DOHH2 (cell line): Measurements from ENCODE around the gene SNCG.

Source experiments
- H3F3A ChIP-seq: fragments of 200-600 bp; sonication (generic), shearing (Covaris generic); 2 replicates; pipeline ENCODE4 v1.6.0; 2016; ENCODE audit warnings: antibody characterized with exemption, mild to moderate bottlenecking; ENCODE audit not compliant: control insufficient read depth, insufficient read depth
- H3K27ac ChIP-seq: fragments of 200-600 bp; sonication (generic); 2 replicates; pipeline ENCODE4 v1.5.1; 2014; ENCODE audit warnings: low read depth, mild to moderate bottlenecking, low read length, moderate library complexity
- H3K27me3 ChIP-seq: fragments of 200-600 bp; sonication (generic); 2 replicates; pipeline ENCODE4 v1.6.1; 2014; ENCODE audit warnings: mild to moderate bottlenecking, low read length, mixed read lengths; ENCODE audit not compliant: control insufficient read depth
- H3K36me3 ChIP-seq: fragments of 200-600 bp; sonication (generic); 2 replicates; pipeline ENCODE4 v1.6.1; 2014; ENCODE audit warnings: mild to moderate bottlenecking, low read length, moderate library complexity, mixed read lengths; ENCODE audit not compliant: control insufficient read depth
- H3K4me1 ChIP-seq: fragments of 200-600 bp; sonication (generic); 2 replicates; pipeline ENCODE4 v1.6.1; 2014; ENCODE audit warnings: mild to moderate bottlenecking, low read length, mixed read lengths; ENCODE audit not compliant: control insufficient read depth
- H3K4me2 ChIP-seq: fragments of 200-600 bp; sonication (generic); 2 replicates; pipeline ENCODE4 v1.6.0; 2014; ENCODE audit warnings: mild to moderate bottlenecking, low read length, moderate library complexity
- H3K4me3 ChIP-seq: fragments of 200-600 bp; sonication (generic); 2 replicates; pipeline ENCODE4 v1.5.1; 2014; ENCODE audit warnings: mild to moderate bottlenecking, low read length, mixed read lengths
- H3K79me2 ChIP-seq: fragments of 200-600 bp; sonication (generic); 2 replicates; pipeline ENCODE4 v1.6.1; 2014; ENCODE audit warnings: mild to moderate bottlenecking, low read length, mixed read lengths; ENCODE audit not compliant: control insufficient read depth
- H3K9me2 ChIP-seq: fragments of 200-600 bp; sonication (generic); replicated peaks from 2 replicates; pipeline ENCODE4 v1.6.1; 2014; ENCODE audit warnings: mild to moderate bottlenecking, low read length, mixed read lengths; ENCODE audit not compliant: control insufficient read depth
- H3K9me3 ChIP-seq: fragments of 200-600 bp; sonication (generic); 2 replicates; pipeline ENCODE4 v1.6.1; 2014; ENCODE audit warnings: antibody characterized with exemption, low read length, mixed read lengths; ENCODE audit not compliant: control insufficient read depth, insufficient read depth
- H4K20me1 ChIP-seq: fragments of 200-600 bp; sonication (generic); 2 replicates; pipeline ENCODE4 v1.6.0; 2014; ENCODE audit warnings: low read depth, mild to moderate bottlenecking, antibody characterized with exemption, low read length, moderate library complexity; ENCODE audit not compliant: control insufficient read depth, insufficient read depth
- EZH2phosphoT487 ChIP-seq: fragments of 200-600 bp; sonication (generic); IDR thresholded peaks from 2 replicates; pipeline ENCODE4 v1.6.1; 2017; ENCODE audit warnings: borderline replicate concordance, mild to moderate bottlenecking, antibody characterized with exemption, low read length, moderate library complexity, mixed read lengths
- TF ChIP-seq, protein P1 (sequence below): fragments of 200-600 bp; sonication (generic); IDR thresholded peaks from one replicate; pipeline ENCODE4 v1.5.1; 2014; ENCODE audit warnings: antibody characterized with exemption, mild to moderate bottlenecking, low read depth, low read length; ENCODE audit not compliant: poor library complexity, severe bottlenecking

SNCG gene

GRCh38 chr10:86958116-86958900 lies at the start of gene SNCG:
SNCG (plus strand) TSS chr10:86958599; CDS start chr10:86958698, 99 bp downstream.
- TF ChIP-seq, protein P1, sequence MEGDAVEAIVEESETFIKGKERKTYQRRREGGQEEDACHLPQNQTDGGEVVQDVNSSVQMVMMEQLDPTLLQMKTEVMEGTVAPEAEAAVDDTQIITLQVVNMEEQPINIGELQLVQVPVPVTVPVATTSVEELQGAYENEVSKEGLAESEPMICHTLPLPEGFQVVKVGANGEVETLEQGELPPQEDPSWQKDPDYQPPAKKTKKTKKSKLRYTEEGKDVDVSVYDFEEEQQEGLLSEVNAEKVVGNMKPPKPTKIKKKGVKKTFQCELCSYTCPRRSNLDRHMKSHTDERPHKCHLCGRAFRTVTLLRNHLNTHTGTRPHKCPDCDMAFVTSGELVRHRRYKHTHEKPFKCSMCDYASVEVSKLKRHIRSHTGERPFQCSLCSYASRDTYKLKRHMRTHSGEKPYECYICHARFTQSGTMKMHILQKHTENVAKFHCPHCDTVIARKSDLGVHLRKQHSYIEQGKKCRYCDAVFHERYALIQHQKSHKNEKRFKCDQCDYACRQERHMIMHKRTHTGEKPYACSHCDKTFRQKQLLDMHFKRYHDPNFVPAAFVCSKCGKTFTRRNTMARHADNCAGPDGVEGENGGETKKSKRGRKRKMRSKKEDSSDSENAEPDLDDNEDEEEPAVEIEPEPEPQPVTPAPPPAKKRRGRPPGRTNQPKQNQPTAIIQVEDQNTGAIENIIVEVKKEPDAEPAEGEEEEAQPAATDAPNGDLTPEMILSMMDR: no peak
- no peak for TF ChIP-seq EZH2phosphoT487
- no peak within 1 kb of the TSS for H3K4me3 ChIP-seq
- H3K27ac ChIP-seq: no peak within 1 kb of the TSS
- no peaks in the 10 kb centered on the region for H3K79me2 ChIP-seq
- H3K9me3 ChIP-seq: no peaks in the 10 kb centered on the region
- no peaks in the 10 kb centered on the region for H3K9me2 ChIP-seq
- no peaks in the 10 kb centered on the region for H3K27me3 ChIP-seq
- H3F3A ChIP-seq: no peaks in the 10 kb centered on the region
- no peaks in the 10 kb centered on the region for H3K36me3 ChIP-seq
- H3K4me1 ChIP-seq: no peaks in the 10 kb centered on the region
- no peaks in the 10 kb centered on the region for H4K20me1 ChIP-seq
- no peak within 1 kb of the TSS for H3K4me2 ChIP-seq

GRCh38 chr10:86914734-86915133 lies 43.7 kb upstream of the SNCG start:
- Histone ChIP-seq H3K4me2 (no peak overlapping the region), H3K27ac (no peak overlapping the region), H3F3A (no peaks in the 10 kb centered on the region), H3K27me3 (no peaks in the 10 kb centered on the region), H4K20me1 (no peaks in the 10 kb centered on the region), H3K9me2 (no peaks in the 10 kb centered on the region), H3K9me3 (no peaks in the 10 kb centered on the region), H3K79me2 (no peaks in the 10 kb centered on the region), H3K36me3 (no peaks in the 10 kb centered on the region), H3K4me3 (no peak overlapping the region), H3K4me1 (no peaks in the 10 kb centered on the region)
- no peak for TF ChIP-seq EZH2phosphoT487
- TF ChIP-seq, protein P1: no peak

GRCh38 chr10:86918022-86918471 lies 40.4 kb upstream of the SNCG start:
- H3K9me2 ChIP-seq: no peaks in the 10 kb centered on the region
- TF ChIP-seq, protein P1: no peak
- no peak for TF ChIP-seq EZH2phosphoT487
- H3K27ac ChIP-seq: no peak overlapping the region
- H3K4me3 ChIP-seq: no peak overlapping the region
- no peaks in the 10 kb centered on the region for H3K4me1 ChIP-seq
- H3K9me3 ChIP-seq: no peaks in the 10 kb centered on the region
- no peaks in the 10 kb centered on the region for H3K79me2 ChIP-seq
- no peak overlapping the region for H3K4me2 ChIP-seq
- no peaks in the 10 kb centered on the region for H3F3A ChIP-seq
- no peaks in the 10 kb centered on the region for H3K36me3 ChIP-seq
- H4K20me1 ChIP-seq: no peaks in the 10 kb centered on the region
- H3K27me3 ChIP-seq: no peaks in the 10 kb centered on the region
